ENCODE results near the gene RTL10. TPM values are rescaled to one million over a fixed set of nuclear protein-coding genes. Genes with fewer than 3 reads are reported as not detected.
A peak's percentile ranks its signal among the peaks of the same experiment; 100 is the strongest.

Gene RTL10
- total RNA-seq, 2 donors from 2014 or later, result 15.7 to 41.9 TPM

DNA sequence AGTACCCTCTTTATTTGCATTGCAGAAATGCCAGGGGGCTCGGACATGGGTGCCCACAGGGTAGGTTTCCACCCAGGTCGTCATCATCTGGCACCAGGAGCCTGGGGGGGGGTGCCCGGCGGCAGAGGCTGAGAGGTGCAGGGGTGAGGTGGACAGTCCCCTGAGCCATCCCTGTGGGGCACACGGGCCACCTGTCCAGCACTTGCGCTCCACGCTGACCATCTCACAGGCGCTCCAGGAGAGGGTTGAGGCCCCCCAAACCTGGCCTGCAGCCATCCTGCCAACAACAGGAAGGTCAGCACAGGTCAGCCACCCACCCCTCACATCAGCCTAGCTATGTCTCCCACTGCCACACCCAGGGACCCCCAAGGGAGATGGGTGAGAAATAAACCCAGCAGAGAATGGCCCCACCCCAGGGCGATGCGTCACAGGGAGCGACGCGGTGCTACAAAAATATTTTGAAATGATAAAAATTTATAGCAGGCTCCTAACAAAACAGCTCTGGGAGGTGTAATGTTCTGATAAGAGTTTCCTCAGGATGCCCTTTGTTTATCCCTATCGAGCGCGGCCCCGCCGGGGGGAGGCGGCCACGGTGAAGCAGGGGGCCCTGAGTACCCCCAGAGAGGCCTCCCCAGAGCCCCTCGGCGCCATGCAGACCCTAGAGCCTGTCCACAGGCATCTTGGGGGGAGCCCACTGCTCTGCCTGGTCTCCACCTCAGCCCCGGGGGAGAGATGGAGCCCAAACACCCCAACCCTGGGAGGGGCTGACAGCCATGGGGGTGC, 21.0 kb upstream of the RTL10 start:
- Histone ChIP-seq H3K27me3 (replicated peaks; ENCODE audit: insufficient read depth) (no peaks in the 10 kb centered on the region), H3K36me3 (no peaks in the 10 kb centered on the region), H3K4me1 (replicated peaks) (peaks cover 42% of the 10 kb centered on the region), H3K9me3 (no peaks in the 10 kb centered on the region), H3K27ac (peak overlapping the region; percentile 63 to 69), H3K4me3 (no peak overlapping the region)
- DNase-seq (ENCODE audit: low spot score), result no peak
- intact Hi-C loops (cut with DNase I), result no loop called here
- WGBS, result 71% methylated on average over 22 of the region's 23 CpGs
- TF ChIP-seq POLR2AphosphoS5 (IDR thresholded peaks at IDR 0.05) (no peak), POLR2A (IDR thresholded peaks at IDR 0.05) (no peak), CTCF (IDR thresholded peaks at IDR 0.05) (no peak)

DNA sequence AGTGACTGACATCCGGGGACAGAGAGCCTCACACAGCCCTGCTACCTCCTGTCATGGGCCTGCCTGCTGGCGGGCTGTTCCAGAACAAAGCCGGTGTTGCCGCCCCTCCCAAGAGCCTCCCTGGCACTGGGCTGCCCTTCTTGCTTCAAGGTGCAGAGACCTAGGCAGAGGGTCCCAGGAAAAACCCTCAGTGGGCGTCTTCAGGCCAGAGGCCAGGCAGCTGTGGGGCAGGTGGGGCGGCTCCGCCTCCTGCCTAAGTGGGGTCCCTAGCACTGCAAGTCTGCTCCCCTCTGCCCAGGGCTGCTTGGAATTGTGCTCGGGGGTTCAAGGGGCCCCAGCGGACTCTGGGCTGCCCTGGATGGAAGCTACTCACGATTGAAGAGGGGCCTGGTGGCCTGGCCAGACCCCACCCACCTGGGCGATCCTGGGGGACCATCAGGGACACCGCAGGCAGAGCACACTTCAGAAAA, 20.4 kb upstream of the RTL10 start:
- no peak for DNase-seq (ENCODE audit: low spot score)
- H3K27me3 ChIP-seq (replicated peaks; ENCODE audit: insufficient read depth), result no peaks in the 10 kb centered on the region
- no peak overlapping the region for H3K4me3 ChIP-seq
- 68% methylated on average over 12 of the region's 12 CpGs for WGBS
- H3K4me1 ChIP-seq (replicated peaks), result peaks cover 41% of the 10 kb centered on the region
- intact Hi-C loops (cut with DNase I), result no loop called here
- no peaks in the 10 kb centered on the region for H3K36me3 ChIP-seq
- H3K9me3 ChIP-seq, result no peaks in the 10 kb centered on the region
- H3K27ac ChIP-seq, result peak overlapping the region; percentile 63 to 69
- TF ChIP-seq CTCF (IDR thresholded peaks at IDR 0.05) (no peak), POLR2A (IDR thresholded peaks at IDR 0.05) (no peak), POLR2AphosphoS5 (IDR thresholded peaks at IDR 0.05) (no peak)

DNA sequence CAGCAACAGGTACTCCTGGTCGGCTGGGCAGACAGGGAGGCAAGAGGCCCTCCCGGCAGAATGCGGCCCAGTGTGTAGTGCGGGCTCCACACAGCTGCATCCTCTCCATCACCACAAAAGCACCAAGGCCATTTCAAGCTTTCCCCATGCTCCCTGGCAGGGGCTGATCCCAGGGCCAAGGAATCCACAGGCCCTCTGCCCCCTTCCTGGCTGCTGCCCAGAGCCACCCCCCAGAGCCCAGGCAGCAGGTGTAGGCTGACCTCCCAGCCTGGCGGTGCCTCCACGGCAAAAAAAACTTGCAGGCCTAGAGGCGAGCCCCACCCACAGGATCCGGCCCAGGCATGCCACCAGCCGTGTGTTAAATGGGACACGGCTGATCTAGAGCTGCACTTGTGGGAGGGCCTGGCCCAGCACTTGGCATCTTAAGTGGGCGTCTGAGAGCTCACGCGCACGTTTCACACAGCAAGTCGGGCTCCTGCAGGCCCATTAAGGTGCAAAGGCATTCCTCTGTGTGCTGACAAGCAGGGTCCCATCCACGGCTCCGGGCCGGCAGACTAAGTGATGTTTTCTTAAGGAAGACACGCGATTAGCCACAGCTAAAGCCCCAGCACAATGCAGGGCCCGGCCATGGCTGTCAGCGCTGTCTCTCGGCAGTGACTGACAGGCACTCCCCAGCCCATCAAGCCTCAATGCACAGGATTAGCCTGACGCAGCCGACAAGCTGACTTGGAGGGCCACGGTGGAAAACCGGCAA, 19.8 kb upstream of the RTL10 start:
- intact Hi-C loops (cut with DNase I), result no loop called here

GRCh38 chr22:19873960-19874306, 19.3 kb upstream of the RTL10 start:
- intact Hi-C loops (cut with DNase I), result no loop called here
- H3K4me1 ChIP-seq (replicated peaks), result peaks cover 35% of the 10 kb centered on the region
- TF ChIP-seq POLR2AphosphoS5 (IDR thresholded peaks at IDR 0.05) (no peak), POLR2A (IDR thresholded peaks at IDR 0.05) (no peak), CTCF (IDR thresholded peaks at IDR 0.05) (no peak)
- no peaks in the 10 kb centered on the region for H3K36me3 ChIP-seq
- H3K4me3 ChIP-seq, result no peak overlapping the region
- no peaks in the 10 kb centered on the region for H3K9me3 ChIP-seq
- WGBS, result 71% methylated on average over 7 of the region's 7 CpGs
- H3K27ac ChIP-seq, result peak overlapping the region; percentile 63 to 69
- no peak for DNase-seq (ENCODE audit: low spot score)
- H3K27me3 ChIP-seq (replicated peaks; ENCODE audit: insufficient read depth), result no peaks in the 10 kb centered on the region

More for the DNA sequence above, 19.8 kb upstream of the RTL10 start:
- H3K27ac ChIP-seq, result peak overlapping the region; percentile 63 to 69
- no peaks in the 10 kb centered on the region for H3K9me3 ChIP-seq
- H3K36me3 ChIP-seq, result no peaks in the 10 kb centered on the region
- peak; percentile 73 for DNase-seq (ENCODE audit: low spot score)
- H3K27me3 ChIP-seq (replicated peaks; ENCODE audit: insufficient read depth), result no peaks in the 10 kb centered on the region
- 44% methylated on average over 26 of the region's 27 CpGs for WGBS
- TF ChIP-seq POLR2AphosphoS5 (IDR thresholded peaks at IDR 0.05) (peak; percentile 36), POLR2A (IDR thresholded peaks at IDR 0.05) (no peak)
- H3K4me1 ChIP-seq (replicated peaks), result peaks cover 35% of the 10 kb centered on the region
- no peak overlapping the region for H3K4me3 ChIP-seq

- H3K9me3 ChIP-seq, result no peaks in the 10 kb centered on the region
- TF ChIP-seq POLR2AphosphoS5 (IDR thresholded peaks at IDR 0.05) (no peak), CTCF (IDR thresholded peaks at IDR 0.05) (no peak), POLR2A (IDR thresholded peaks at IDR 0.05) (no peak)
- H3K36me3 ChIP-seq, result no peaks in the 10 kb centered on the region
- DNase-seq (ENCODE audit: low spot score), result no peak
- 64% methylated on average over 15 of the region's 27 CpGs for WGBS
- no peaks in the 10 kb centered on the region for H3K27me3 ChIP-seq (replicated peaks; ENCODE audit: insufficient read depth)
- no peak overlapping the region for H3K4me3 ChIP-seq
- H3K27ac ChIP-seq, result peak overlapping the region; percentile 63 to 69
- peaks cover 30% of the 10 kb centered on the region for H3K4me1 ChIP-seq (replicated peaks)
- intact Hi-C loops (cut with DNase I), result no loop called here
These were observed 18.7 kb upstream of the RTL10 start for GRCh38 chr22:19873138-19873959.
